ENCODE data around the gene AGGF1.
"Not testable (repeated sequence)": the region's sequence is repeated elsewhere in the genome, so short reads cannot be mapped to it uniquely, and the experiment has no call there.

The AGGF1 gene

GRCh38 chr5:77095189-77095588 is 65.0 kb downstream of the AGGF1 start:
- no peak for DNase-seq

- peak; percentile 42 for DNase-seq
These were observed 71.1 kb downstream of the AGGF1 start for GRCh38 chr5:77101298-77101697.

GRCh38 chr5:77102549-77102948 is 72.3 kb downstream of the AGGF1 start:
- DNase-seq: no peak

GRCh38 chr5:77103457-77103856 is 73.3 kb downstream of the AGGF1 start:
- DNase-seq: no peak

- DNase-seq: no peak
These were observed 74.6 kb downstream of the AGGF1 start for GRCh38 chr5:77104813-77105212.

GRCh38 chr5:77107035-77107434 is 76.8 kb downstream of the AGGF1 start:
- DNase-seq: not testable (repeated sequence)

All from inflammatory macrophage treated with lipopolysaccharide for 4 hours (primary cell).